ENCODE data around the gene LRIT1. TPM values are rescaled to one million over a fixed set of nuclear protein-coding genes. Genes with fewer than 3 reads are reported as not detected.

The LRIT1 gene
- polyA plus RNA-seq, 1 of the 3 experiments (the other 2 are of a cell fraction): not detected

DNA sequence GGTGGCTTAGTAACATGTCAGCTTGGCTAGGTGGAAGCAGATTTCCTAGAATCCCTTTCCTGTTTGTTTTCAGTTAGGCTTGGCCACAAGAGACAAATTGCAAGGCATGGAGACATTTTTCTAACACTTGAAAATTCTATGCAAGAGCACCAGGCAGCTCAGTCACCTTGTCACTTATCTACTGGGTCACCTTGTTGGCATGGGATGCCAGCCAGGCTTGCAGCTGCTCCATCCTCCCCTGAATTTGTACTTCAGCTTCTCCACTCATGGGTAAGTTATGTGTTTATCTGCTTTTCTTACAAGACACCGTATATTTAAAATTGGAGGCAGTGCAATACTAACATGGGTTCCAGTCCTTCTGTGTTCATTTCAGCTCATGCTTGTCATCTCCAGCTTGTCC, 46.8 kb upstream of the LRIT1 start:
- H3K4me3 ChIP-seq (ENCODE audit: low read depth in 2 of 2, low read length in 1 of 2): no peak overlapping the region
- CTCF ChIA-PET: interaction anchor here (1.2 to 1.4 kb wide), 2 partner anchors 10 to 249 kb away, joined by 3 to 4 read pairs; no protein-coding TSS in a partner anchor
- WGBS (ENCODE audit: low lambda C conversion rate): 78% methylated on average over 1 of the region's 1 CpG

DNA sequence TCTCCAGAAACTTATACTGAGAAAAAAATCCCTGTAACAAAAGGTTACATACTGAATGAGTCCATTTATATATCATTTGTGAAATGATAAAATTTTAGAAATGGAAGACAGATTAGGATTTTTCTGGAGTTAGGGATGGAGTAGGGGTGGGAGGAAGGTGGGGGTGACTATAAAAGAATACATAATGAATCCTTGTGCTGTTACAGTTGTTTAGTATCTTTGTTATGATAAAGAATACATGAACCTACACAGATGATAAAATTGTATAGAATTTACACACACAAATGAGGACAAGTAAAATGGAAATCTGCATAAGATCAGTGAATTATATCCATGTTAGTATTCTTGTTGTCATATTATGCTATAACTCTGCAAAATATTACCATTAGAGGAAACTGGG, 45.3 kb upstream of the LRIT1 start:
- H3K4me2 ChIP-seq: no peak overlapping the region
- no peak overlapping the region for H2AFZ ChIP-seq (ENCODE audit: low read depth)
- H3K79me2 ChIP-seq (ENCODE audit: insufficient read depth): no peaks in the 10 kb centered on the region
- no peaks in the 10 kb centered on the region for H4K20me1 ChIP-seq (ENCODE audit: insufficient read depth)
- H3K36me3 ChIP-seq (replicated peaks in 1 of 2; ENCODE audit: control insufficient read depth in 1 of 2, insufficient read depth in 2 of 2, low read length in 1 of 2): no peaks in the 10 kb centered on the region
- no peaks in the 10 kb centered on the region for H3K9me2 ChIP-seq
- ChIA-PET POLR2A (no interaction called here), CTCF (no interaction called here)
- H3K4me3 ChIP-seq (ENCODE audit: low read depth in 2 of 2, low read length in 1 of 2): no peak overlapping the region
- H3K4me1 ChIP-seq (ENCODE audit: control insufficient read depth in 1 of 2, insufficient read depth in 2 of 2, low read depth in 1 of 2, low read length in 1 of 2): no peaks in the 10 kb centered on the region; a peak in 1 of 4 replicates
- H3K9ac ChIP-seq: no peak overlapping the region
- no peak for DNase-seq
- no peaks in the 10 kb centered on the region; the same call in 1 of the 2 replicates for H3K27me3 ChIP-seq (ENCODE audit: insufficient read depth)
- no peaks in the 10 kb centered on the region for H3K9me3 ChIP-seq
- H3F3A ChIP-seq (replicated peaks; ENCODE audit: insufficient read depth): no peaks in the 10 kb centered on the region
- no peak overlapping the region for H3K27ac ChIP-seq (ENCODE audit: low read depth in 2 of 2, low read length in 1 of 2)
- TF ChIP-seq, protein P1, sequence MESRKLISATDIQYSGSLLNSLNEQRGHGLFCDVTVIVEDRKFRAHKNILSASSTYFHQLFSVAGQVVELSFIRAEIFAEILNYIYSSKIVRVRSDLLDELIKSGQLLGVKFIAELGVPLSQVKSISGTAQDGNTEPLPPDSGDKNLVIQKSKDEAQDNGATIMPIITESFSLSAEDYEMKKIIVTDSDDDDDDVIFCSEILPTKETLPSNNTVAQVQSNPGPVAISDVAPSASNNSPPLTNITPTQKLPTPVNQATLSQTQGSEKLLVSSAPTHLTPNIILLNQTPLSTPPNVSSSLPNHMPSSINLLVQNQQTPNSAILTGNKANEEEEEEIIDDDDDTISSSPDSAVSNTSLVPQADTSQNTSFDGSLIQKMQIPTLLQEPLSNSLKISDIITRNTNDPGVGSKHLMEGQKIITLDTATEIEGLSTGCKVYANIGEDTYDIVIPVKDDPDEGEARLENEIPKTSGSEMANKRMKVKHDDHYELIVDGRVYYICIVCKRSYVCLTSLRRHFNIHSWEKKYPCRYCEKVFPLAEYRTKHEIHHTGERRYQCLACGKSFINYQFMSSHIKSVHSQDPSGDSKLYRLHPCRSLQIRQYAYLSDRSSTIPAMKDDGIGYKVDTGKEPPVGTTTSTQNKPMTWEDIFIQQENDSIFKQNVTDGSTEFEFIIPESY (IDR thresholded peaks at IDR 0.05; ENCODE audit: borderline replicate concordance, low read depth): no peak
- TF ChIP-seq MXI1 (IDR thresholded peaks at IDR 0.05; ENCODE audit: low read depth, low read length): no peak
- TF ChIP-seq FOXJ3 (CRISPR knock-in tag; IDR thresholded peaks at IDR 0.05): no peak
- no peak for TF ChIP-seq RCOR1 (IDR thresholded peaks at IDR 0.05; ENCODE audit: low read length)
- TF ChIP-seq SIN3A (IDR thresholded peaks at IDR 0.05; ENCODE audit: borderline replicate concordance, low read depth, low read length): no peak
- TF ChIP-seq NRF1 (IDR thresholded peaks at IDR 0.05; ENCODE audit: low read depth, low read length): no peak
- no peak for TF ChIP-seq TCF12 (IDR thresholded peaks at IDR 0.05)
- no peak for TF ChIP-seq MEF2A (IDR thresholded peaks at IDR 0.05; ENCODE audit: borderline replicate concordance, low read depth)
- TF ChIP-seq YY1 (IDR thresholded peaks at IDR 0.05; ENCODE audit: low read depth): no peak
- TF ChIP-seq, protein P2, sequence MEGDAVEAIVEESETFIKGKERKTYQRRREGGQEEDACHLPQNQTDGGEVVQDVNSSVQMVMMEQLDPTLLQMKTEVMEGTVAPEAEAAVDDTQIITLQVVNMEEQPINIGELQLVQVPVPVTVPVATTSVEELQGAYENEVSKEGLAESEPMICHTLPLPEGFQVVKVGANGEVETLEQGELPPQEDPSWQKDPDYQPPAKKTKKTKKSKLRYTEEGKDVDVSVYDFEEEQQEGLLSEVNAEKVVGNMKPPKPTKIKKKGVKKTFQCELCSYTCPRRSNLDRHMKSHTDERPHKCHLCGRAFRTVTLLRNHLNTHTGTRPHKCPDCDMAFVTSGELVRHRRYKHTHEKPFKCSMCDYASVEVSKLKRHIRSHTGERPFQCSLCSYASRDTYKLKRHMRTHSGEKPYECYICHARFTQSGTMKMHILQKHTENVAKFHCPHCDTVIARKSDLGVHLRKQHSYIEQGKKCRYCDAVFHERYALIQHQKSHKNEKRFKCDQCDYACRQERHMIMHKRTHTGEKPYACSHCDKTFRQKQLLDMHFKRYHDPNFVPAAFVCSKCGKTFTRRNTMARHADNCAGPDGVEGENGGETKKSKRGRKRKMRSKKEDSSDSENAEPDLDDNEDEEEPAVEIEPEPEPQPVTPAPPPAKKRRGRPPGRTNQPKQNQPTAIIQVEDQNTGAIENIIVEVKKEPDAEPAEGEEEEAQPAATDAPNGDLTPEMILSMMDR (IDR thresholded peaks at IDR 0.05): no peak
- TF ChIP-seq FOSL2 (IDR thresholded peaks at IDR 0.05; ENCODE audit: borderline replicate concordance, low read depth): no peak
- no peak for TF ChIP-seq POLR2AphosphoS5 (IDR thresholded peaks at IDR 0.05; ENCODE audit: low read depth, low read length)

More for the DNA sequence above, 46.8 kb upstream of the LRIT1 start:
- DNase-seq: no peak
- TF ChIP-seq ELF1 (IDR thresholded peaks at IDR 0.05) (no peak), PBX3 (IDR thresholded peaks at IDR 0.05) (no peak), POLR2AphosphoS5 (IDR thresholded peaks at IDR 0.05; ENCODE audit: low read depth, low read length) (no peak), RXRA (IDR thresholded peaks at IDR 0.05; ENCODE audit: borderline replicate concordance, low read depth) (no peak), TAF1 (IDR thresholded peaks at IDR 0.05; ENCODE audit: borderline replicate concordance, low read depth, low read length) (no peak), EP300 (IDR thresholded peaks at IDR 0.05; ENCODE audit: borderline replicate concordance in 1 of 2, low read depth in 1 of 2, low read length in 1 of 2) (no peak), NFIC (IDR thresholded peaks at IDR 0.05; ENCODE audit: borderline replicate concordance) (no peak), EZH2phosphoT487 (IDR thresholded peaks at IDR 0.05; ENCODE audit: borderline replicate concordance, low read depth) (no peak), SIN3A (IDR thresholded peaks at IDR 0.05; ENCODE audit: borderline replicate concordance, low read depth, low read length) (no peak), TEAD4 (IDR thresholded peaks at IDR 0.05; ENCODE audit: borderline replicate concordance, insufficient read depth) (no peak), FOXM1 (IDR thresholded peaks at IDR 0.05; ENCODE audit: low read depth) (no peak), MEF2A (IDR thresholded peaks at IDR 0.05; ENCODE audit: borderline replicate concordance, low read depth) (no peak), MXI1 (IDR thresholded peaks at IDR 0.05; ENCODE audit: low read depth, low read length) (no peak), GABPA (IDR thresholded peaks at IDR 0.05; ENCODE audit: low read depth) (no peak)
- TF ChIP-seq, protein P3, sequence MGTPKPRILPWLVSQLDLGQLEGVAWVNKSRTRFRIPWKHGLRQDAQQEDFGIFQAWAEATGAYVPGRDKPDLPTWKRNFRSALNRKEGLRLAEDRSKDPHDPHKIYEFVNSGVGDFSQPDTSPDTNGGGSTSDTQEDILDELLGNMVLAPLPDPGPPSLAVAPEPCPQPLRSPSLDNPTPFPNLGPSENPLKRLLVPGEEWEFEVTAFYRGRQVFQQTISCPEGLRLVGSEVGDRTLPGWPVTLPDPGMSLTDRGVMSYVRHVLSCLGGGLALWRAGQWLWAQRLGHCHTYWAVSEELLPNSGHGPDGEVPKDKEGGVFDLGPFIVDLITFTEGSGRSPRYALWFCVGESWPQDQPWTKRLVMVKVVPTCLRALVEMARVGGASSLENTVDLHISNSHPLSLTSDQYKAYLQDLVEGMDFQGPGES (IDR thresholded peaks at IDR 0.05; ENCODE audit: low read depth, low read length): no peak
- Histone ChIP-seq H3K4me2 (no peak overlapping the region), H3K9ac (no peak overlapping the region), H3K27ac (ENCODE audit: low read depth in 2 of 2, low read length in 1 of 2) (no peak overlapping the region), H3K4me1 (ENCODE audit: control insufficient read depth in 1 of 2, insufficient read depth in 2 of 2, low read depth in 1 of 2, low read length in 1 of 2) (no peaks in the 10 kb centered on the region; a peak in 1 of 4 replicates), H4K20me1 (ENCODE audit: insufficient read depth) (no peaks in the 10 kb centered on the region), H3K27me3 (ENCODE audit: insufficient read depth) (no peaks in the 10 kb centered on the region; the same call in 1 of the 2 replicates), H3F3A (replicated peaks; ENCODE audit: insufficient read depth) (no peaks in the 10 kb centered on the region), H3K36me3 (replicated peaks in 1 of 2; ENCODE audit: control insufficient read depth in 1 of 2, insufficient read depth in 2 of 2, low read length in 1 of 2) (no peaks in the 10 kb centered on the region), H3K79me2 (ENCODE audit: insufficient read depth) (no peaks in the 10 kb centered on the region), H2AFZ (ENCODE audit: low read depth) (no peak overlapping the region), H3K9me3 (no peaks in the 10 kb centered on the region), H3K9me2 (no peaks in the 10 kb centered on the region)
- POLR2A ChIA-PET: no interaction called here
